Measurements from ENCODE around the gene GPHN.

The GPHN gene

GRCh38 chr14:66507722-66508546 is at the start of gene GPHN:
TSS of gene GPHN (plus strand) at chr14:66508147.
- DNase-seq, result peak; percentile 67 to 97 (median 93)

- DNase-seq, result no peak
Measured at GRCh38 chr14:66459603-66460002, 48.3 kb upstream of the GPHN start.

- DNase-seq, result no peak
Measured at GRCh38 chr14:66464261-66464660, 43.7 kb upstream of the GPHN start.

- DNase-seq, result no peak
Measured at GRCh38 chr14:66468778-66469367, 39.1 kb upstream of the GPHN start.

GRCh38 chr14:66471584-66471983 is 36.4 kb upstream of the GPHN start:
- no peak for DNase-seq

GRCh38 chr14:66472251-66472650 is 35.7 kb upstream of the GPHN start:
- no peak for DNase-seq

- no peak for DNase-seq
Measured at GRCh38 chr14:66473223-66473622, 34.7 kb upstream of the GPHN start.

GRCh38 chr14:66476964-66477363 is 31.0 kb upstream of the GPHN start:
- no peak for DNase-seq

GRCh38 chr14:66477567-66477966 is 30.4 kb upstream of the GPHN start:
- DNase-seq, result no peak

GRCh38 chr14:66482873-66483272 is 25.1 kb upstream of the GPHN start:
- no peak for DNase-seq

- no peak for DNase-seq
Measured at GRCh38 chr14:66483322-66483721, 24.6 kb upstream of the GPHN start.

GRCh38 chr14:66485029-66485428 is 22.9 kb upstream of the GPHN start:
- no peak for DNase-seq

GRCh38 chr14:66485910-66486421 is 22.0 kb upstream of the GPHN start, which contains the start of gene CCDC196:
TSS of gene CCDC196 (plus strand) at chr14:66486371. CDS start at chr14:66486503, 132 bp downstream.
- no peak for DNase-seq

GRCh38 chr14:66487164-66487563 is 20.8 kb upstream of the GPHN start:
- DNase-seq, result no peak

- DNase-seq, result no peak
Measured at GRCh38 chr14:66490143-66491111, 17.5 kb upstream of the GPHN start.

- DNase-seq, result no peak
Measured at GRCh38 chr14:66493750-66494149, 14.2 kb upstream of the GPHN start.

GRCh38 chr14:66495218-66496098 is 12.5 kb upstream of the GPHN start:
- peak in 33 of 56 donors; percentile 0 to 58 (median 11) for DNase-seq

- no peak for DNase-seq
Measured at GRCh38 chr14:66496188-66496807, 11.6 kb upstream of the GPHN start.

- DNase-seq, result no peak
Measured at GRCh38 chr14:66496911-66497310, 11.0 kb upstream of the GPHN start.

GRCh38 chr14:66498311-66498710 is 9.6 kb upstream of the GPHN start:
- DNase-seq, result no peak

Data from nucleus accumbens (tissue), 56 donors.